GM18858 (cell line): ENCODE measurements around the gene KCNAB1.

Experiments used
- ATAC-seq: cut with Tn5 transposase; IDR thresholded peaks from one replicate; pipeline ENCODE4 v1.9.1; 2021; ENCODE audit not compliant: unreplicated experiment

KCNAB1 gene

GRCh38 chr3:156480949-156481348, 360.6 kb downstream of the KCNAB1 start:
- ATAC-seq = no peak

- ATAC-seq = no peak
These were observed 362.6 kb downstream of the KCNAB1 start for GRCh38 chr3:156483002-156483401.

- ATAC-seq = peak; percentile 90
These were observed 363.0 kb downstream of the KCNAB1 start for GRCh38 chr3:156483426-156483825.

GRCh38 chr3:156483961-156484787, 363.8 kb downstream of the KCNAB1 start:
- peak; percentile 76 for ATAC-seq

- no peak for ATAC-seq
These were observed 368.4 kb downstream of the KCNAB1 start for GRCh38 chr3:156488767-156489166.

GRCh38 chr3:156489462-156489911, 369.1 kb downstream of the KCNAB1 start:
- no peak for ATAC-seq

GRCh38 chr3:156491192-156491591, 370.8 kb downstream of the KCNAB1 start:
- ATAC-seq = no peak

- no peak for ATAC-seq
These were observed 372.5 kb downstream of the KCNAB1 start for GRCh38 chr3:156492801-156493261.

- no peak for ATAC-seq
These were observed 373.5 kb downstream of the KCNAB1 start for GRCh38 chr3:156493887-156494286.

GRCh38 chr3:156495816-156496215, 375.4 kb downstream of the KCNAB1 start:
- ATAC-seq = no peak

- no peak for ATAC-seq
These were observed 376.9 kb downstream of the KCNAB1 start for GRCh38 chr3:156497326-156497725.

- no peak for ATAC-seq
These were observed 377.9 kb downstream of the KCNAB1 start for GRCh38 chr3:156498307-156498706.

- ATAC-seq = no peak
These were observed 386.9 kb downstream of the KCNAB1 start for GRCh38 chr3:156507285-156507684.

- peak; percentile 87 for ATAC-seq
These were observed 389.1 kb downstream of the KCNAB1 start for GRCh38 chr3:156509189-156510174.

- ATAC-seq = no peak
These were observed 391.8 kb downstream of the KCNAB1 start for GRCh38 chr3:156511987-156512677.

GRCh38 chr3:156513619-156514018, 393.2 kb downstream of the KCNAB1 start:
- ATAC-seq = no peak

- ATAC-seq = no peak
These were observed 395.9 kb downstream of the KCNAB1 start for GRCh38 chr3:156516284-156516683.

- ATAC-seq = no peak
These were observed 396.6 kb downstream of the KCNAB1 start for GRCh38 chr3:156516961-156517360.

- ATAC-seq = no peak
These were observed 398.3 kb downstream of the KCNAB1 start for GRCh38 chr3:156518726-156519125.

- peak; percentile 63 for ATAC-seq
These were observed 399.4 kb downstream of the KCNAB1 start for GRCh38 chr3:156519758-156520162.

GRCh38 chr3:156522673-156523072, 402.3 kb downstream of the KCNAB1 start:
- ATAC-seq = no peak
